Measurements from ENCODE around the gene KLHL5.

- no peak for TF ChIP-seq POLR2AphosphoS5 (IDR thresholded peaks at IDR 0.05; ENCODE audit: low read depth, low read length)
- no peak for TF ChIP-seq CTCF (IDR thresholded peaks at IDR 0.05)
- no peak for TF ChIP-seq SIN3A (IDR thresholded peaks at IDR 0.05; ENCODE audit: borderline replicate concordance, insufficient read depth, low read depth, low read length)
- TF ChIP-seq TCF7L2 (IDR thresholded peaks at IDR 0.05; ENCODE audit: low read depth, low read length) = no peak
Observed at GRCh38 chr4:39037491-39037825, 24.6 kb upstream of the KLHL5 start.

All from Panc1 (cell line).